HG02610 (cell line): ENCODE data around the gene RASSF8.
A peak's percentile ranks its signal among the peaks of the same experiment; 100 is the strongest.

Experiments
- ATAC-seq: cut with Tn5 transposase; IDR thresholded peaks from one replicate; pipeline ENCODE4 v1.9.1; 2021; ENCODE audit warnings: mild to moderate bottlenecking, moderate library complexity; ENCODE audit not compliant: unreplicated experiment

RASSF8 gene

DNA sequence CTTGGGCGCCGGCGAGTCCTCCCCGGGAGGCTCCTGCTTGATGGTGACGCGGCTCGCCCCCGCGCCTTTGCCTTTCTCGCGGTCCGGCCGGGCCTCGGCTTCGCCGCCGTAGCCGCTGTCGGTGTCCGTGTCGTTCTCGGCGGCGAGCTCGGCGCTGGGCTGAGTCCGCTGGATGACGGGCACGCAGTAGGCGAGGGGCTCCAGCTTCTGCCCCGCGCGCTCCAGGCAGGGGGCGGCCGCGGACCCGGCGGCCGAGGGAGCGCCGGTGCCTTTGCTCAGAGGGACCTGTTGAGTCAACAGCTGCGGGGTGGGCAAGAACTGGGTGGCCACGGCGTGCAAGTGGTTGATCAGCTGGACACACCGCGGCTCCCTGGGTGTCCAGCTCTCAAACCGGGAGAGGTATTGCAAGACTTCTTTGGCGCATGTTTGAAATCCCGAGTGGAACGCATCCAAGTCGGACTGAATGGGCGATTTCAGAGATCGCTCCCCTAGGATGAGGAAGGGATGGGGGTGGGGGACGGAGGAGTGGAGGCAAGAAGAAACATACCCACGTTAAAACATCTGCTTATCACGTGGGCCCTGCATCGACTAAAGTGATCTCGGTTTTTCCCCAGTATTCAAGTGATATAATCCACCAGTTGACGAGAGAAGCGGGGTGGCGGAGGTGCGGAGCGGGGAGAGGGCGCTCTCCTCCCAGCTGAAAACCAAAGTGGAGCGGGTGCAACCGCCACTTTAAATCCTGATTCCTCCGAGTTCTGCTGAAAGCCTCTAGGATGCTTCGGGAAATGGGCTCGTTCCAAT lies 164.4 kb downstream of the RASSF8 start:
- peak; percentile 18 for ATAC-seq

DNA sequence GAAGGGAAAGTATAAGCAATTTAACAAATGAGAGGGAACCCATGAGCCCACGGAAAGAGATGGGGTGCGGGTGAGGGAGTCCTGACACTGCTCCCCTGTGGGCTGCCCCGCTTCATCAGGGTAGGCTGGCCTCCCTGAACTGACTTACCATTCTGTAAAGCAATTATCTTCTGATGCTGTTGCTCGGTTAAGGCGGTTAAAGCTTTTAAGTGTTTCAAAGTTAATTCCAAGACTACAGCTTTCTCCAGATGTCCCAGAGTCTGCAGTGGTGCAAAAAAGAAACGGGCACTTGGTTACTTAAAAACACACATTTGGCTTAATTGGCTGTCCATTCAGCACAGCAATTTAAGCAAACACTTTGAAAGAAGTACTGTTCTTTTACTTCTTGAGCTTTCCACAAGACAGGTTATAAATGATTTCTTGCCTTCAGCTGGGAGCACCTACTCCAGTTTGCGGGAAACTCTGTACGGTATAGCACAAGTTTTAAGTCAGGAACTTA lies 165.0 kb downstream of the RASSF8 start:
- no peak for ATAC-seq

DNA sequence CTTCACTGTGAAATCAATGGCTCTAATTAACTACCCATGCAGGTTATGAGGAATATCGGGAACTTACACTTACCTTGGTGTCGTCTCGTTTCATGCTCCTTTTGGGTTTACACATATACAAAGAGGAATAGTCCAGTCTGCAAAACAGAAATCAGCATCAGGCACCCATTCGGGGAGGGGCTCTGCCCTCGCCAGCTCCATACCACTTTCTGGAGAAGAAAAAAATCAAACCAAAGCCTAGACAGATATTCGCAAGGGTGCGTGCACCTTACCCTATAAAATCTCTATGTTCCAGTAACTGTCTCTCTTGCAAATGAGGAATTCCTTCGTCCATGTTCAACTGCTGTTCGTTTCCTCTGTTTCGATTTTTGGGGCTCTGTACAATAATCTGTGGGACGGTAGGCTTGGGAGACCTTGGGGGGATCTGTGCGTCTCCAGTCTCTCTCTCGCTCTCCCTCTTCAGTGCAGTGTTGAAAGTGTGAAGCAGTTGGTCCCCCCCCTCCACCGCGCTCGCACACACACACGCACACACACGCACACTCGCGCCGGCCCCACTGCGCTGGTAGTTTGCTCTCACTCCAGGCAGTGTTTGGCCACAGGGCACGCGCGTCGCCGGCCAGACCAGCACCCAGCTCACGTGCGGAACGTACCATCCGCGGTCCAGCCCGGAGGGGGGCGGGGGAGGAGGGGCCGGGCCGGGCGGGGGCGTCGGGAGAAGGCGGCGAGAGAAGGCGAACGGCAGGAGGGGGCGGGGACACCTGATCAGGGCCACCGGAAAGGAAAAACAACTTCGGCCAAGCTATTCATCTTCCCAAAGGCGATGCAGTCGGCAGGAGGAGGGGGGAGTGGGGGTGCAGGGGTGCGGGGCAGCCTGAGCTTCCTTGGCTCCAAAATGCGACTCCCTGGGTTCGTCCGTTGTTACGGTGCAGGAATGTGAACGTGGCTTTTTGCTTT lies 166.2 kb downstream of the RASSF8 start, which contains the start of gene BHLHE41:
BHLHE41 (minus strand) TSS at position 592 of the 954 bp plus-strand sequence; CDS start at position 334, 258 bp downstream.
- ATAC-seq: no peak

DNA sequence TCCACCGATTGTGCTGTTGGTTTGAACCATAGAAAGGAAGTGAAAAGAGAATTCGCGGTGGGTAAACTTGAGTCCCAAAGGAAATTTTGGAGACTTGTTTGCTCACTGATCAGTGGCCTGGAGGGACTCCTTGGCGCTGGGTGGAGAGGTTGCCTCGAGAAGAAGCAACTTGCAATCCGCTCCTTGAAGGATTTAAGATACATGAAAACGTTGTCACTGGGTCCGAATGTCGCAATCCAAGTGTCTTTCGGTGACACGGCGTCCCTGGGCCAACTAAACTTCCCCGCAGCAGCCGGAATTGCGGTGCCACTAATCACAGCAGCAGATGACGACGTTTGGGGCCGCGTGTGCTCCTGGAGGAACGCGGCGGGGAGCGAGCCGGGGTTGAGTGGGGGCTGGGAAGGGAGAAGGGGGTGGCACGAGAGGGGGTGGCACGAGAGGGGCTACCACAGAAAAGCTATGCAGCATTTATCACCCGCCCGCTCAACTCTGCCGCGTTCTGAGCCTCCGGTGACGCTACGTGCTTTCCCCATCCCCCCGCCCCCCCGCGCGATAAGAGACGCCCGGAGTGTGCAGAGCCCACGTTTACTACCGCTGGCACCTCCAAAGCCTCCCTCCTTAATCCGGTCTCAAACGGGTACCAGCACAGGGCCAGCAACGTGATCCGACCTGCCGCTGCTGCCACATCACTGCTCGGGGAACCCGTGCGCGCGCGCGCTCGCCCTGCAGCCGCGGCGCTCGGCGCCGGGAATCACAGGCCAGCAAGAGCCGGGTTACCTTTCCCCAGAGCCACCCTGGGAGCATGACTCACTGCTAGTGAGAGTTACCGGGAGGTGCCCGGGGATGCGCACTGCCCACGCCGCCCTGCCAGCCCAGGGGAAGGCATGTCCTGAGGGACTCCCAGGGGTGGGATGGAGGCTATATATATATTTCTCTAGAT lies 167.2 kb downstream of the RASSF8 start:
- ATAC-seq: peak; percentile 34

DNA sequence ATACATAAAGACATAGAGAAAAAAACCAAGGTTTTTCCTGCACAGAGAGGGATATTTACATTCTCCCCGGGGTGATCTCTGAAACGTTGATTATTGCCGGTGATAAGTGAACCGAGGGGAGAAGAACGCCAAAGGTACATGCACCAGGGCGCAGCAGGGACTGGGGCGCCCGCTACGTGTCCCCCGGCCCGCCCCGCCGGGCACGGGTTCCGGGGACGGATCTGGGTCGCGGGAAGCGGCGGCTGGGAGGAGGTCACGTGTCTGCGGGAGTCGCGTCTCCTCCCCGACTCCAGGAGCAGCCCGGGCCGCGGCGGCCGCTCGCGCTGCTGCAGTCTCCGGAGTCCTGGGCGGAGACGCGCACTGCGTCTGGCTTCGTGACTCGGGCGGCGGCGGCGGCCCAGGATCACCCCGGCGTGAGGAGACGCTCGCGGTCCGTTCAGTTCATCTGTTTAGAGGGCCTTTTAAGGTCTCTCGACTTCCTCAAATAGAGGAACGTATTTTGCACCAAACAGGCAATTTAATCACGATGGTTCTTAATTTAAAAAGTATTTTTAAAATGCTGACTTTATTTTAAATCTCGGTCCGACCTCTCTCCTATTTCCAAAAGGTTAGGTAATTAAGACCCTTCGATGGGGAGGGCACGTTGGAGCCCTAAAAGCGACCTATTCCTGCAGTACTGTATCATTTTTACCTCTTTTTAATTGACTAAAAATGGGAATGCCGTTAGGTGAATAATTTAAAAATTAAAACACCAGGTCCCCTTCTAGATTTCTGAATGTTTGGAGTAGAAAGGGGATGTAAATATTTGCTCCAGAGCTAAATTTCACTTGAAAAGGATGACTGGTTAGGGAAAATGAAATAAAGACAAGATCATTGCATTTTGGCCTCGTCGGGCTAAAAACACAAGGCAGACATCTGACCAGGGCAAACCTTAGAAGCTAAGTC lies 168.1 kb downstream of the RASSF8 start:
- ATAC-seq: peak; percentile 40

DNA sequence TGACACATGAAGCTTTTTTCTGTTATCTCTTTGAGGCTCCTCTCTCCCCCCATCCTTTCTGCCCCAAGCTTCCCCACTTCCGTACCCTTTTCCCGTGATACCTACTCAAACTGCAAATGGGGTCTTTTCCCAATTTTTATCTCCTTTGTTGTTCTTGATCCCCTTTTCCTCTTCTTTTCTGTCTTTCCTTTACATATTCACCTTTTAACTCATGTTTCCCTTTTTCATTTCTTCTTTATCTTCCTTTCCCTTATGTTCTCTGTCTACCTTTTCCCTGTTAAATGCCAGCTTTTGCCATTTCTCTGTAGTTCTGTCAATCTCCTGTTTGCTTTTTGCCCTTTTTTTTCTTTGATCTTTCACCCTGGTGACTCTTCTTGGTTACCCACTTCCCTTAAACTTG lies 168.9 kb downstream of the RASSF8 start:
- ATAC-seq: no peak

DNA sequence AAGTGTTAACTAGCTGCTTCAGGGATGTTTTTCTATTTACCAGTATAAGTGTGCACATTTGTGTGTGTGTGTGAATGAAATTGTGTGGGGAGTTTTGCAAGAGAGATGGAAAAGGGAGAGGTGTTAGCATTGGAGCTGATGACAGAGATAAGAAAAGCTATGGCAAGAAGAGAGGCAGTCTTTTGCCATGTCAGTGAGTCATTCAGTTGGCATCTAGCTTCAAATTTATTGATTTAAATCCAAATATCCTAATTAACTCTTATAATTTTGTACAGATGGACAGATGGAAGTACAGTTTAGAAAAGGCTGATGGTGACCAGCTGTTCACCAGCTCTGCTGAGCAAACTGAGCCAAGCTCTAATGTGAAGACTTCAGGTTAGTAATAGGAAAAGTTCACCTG lies 169.7 kb downstream of the RASSF8 start:
- no peak for ATAC-seq
